ENCODE data around the gene NACC2. TPM values are rescaled to one million over a fixed set of nuclear protein-coding genes. Genes with fewer than 3 reads are reported as not detected.

Gene NACC2
- total RNA-seq, 2 experiments from 2014 or later: 5.6 to 6.4 TPM

DNA sequence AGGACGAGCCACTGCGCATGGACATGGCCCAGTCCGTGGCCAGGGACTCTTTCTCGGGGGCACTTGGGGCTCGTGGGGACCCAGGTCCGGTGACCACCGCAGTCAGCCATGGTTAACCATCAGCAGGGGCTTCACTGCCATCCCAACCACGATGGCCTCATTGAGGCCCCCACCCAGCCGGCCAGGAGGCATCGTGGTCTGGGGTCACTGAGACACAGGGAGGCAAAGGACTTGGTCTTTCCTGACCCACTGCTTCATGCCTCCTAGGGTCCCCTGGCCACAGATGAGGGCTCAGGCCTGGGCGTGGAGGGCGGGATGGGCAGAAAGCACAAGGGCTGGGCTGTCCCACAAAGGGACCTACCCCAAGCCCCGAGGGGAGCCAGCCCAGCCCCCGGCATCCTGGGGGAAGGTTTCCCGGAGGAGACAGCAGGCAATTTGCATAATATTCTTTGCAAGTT, 6.6 kb downstream of the NACC2 start:
- H3K36me3 Mint-ChIP-seq (ENCODE audit: low read depth): no peaks in the 10 kb centered on the region
- CTCF ChIA-PET: interaction anchor here (1.2 to 4.7 kb wide), 3 partner anchors 34 to 120 kb away, joined by 3 to 30 read pairs (median 21); no protein-coding TSS in a partner anchor
- POLR2A ChIA-PET: no interaction called here
- H3K27ac Mint-ChIP-seq: no peak overlapping the region
- H3K4me1 Mint-ChIP-seq (ENCODE audit: low read depth): peaks cover 12% of the 10 kb centered on the region
- no peaks in the 10 kb centered on the region for H3K9me3 Mint-ChIP-seq (ENCODE audit: insufficient read depth)
- H3K27me3 Mint-ChIP-seq (ENCODE audit: low read depth): no peaks in the 10 kb centered on the region
- no peak overlapping the region for H3K4me3 Mint-ChIP-seq
- ATAC-seq: no peak
- no peak for DNase-seq

- POLR2A ChIA-PET: no interaction called here
- Mint-ChIP-seq H3K9me3 (ENCODE audit: insufficient read depth) (no peaks in the 10 kb centered on the region), H3K36me3 (ENCODE audit: low read depth) (no peaks in the 10 kb centered on the region), H3K27me3 (ENCODE audit: low read depth) (no peaks in the 10 kb centered on the region), H3K27ac (no peak overlapping the region), H3K4me3 (no peak overlapping the region), H3K4me1 (ENCODE audit: low read depth) (peaks cover 10% of the 10 kb centered on the region)
- ATAC-seq (no peak), DNase-seq (no peak)
- CTCF ChIA-PET: interaction anchor here (4.7 kb wide), 1 partner anchor 119 kb away, joined by 21 read pairs; no protein-coding TSS in a partner anchor
Observed at GRCh38 chr9:136087741-136088480, 7.2 kb downstream of the NACC2 start.

DNA sequence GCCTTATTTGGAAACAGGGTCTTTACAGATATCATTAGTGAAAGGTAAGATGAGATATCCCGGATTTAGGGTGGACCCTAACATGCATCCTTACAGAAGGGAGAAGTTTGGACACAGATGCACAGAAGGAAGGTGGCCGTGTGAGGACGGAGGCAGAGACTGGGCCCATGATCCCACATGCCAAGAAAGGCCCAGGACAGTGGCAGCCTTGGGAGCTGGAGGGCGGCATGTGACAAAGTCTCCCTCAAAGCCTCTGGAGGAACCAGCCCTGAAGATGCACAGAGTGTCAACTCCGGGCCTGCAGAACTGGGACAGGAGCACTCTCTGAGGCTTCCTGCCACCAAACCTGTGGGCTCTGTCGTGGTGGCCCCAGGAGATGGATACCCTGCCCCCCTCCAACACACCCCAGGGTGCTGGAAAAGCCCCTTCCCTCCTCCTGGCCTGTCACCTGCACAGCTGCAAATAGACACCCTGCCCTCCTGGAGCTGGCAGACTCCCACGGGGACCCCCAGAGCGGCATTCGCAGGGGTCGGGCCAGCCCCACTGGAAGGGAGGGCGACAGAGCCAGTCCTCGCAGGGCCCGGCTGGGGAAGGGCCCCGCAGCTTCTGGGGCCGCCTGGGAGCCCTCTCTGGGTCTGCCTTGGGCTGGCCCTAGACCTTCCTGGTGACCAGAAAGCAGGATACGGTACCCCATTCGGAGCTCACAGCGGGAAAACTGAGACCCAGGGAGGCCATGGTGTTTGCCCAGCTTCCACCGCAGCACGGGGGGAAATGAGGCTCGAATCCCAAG, 7.9 kb downstream of the NACC2 start:
- H3K4me1 Mint-ChIP-seq (ENCODE audit: low read depth): peaks cover 10% of the 10 kb centered on the region

GRCh38 chr9:136086213-136086881, 8.7 kb downstream of the NACC2 start:
- no peak overlapping the region for H3K4me3 Mint-ChIP-seq
- ATAC-seq (no peak), DNase-seq (no peak)
- CTCF ChIA-PET: no interaction called here
- H3K36me3 Mint-ChIP-seq (ENCODE audit: low read depth): no peaks in the 10 kb centered on the region
- H3K9me3 Mint-ChIP-seq (ENCODE audit: insufficient read depth): no peaks in the 10 kb centered on the region
- peaks cover 10% of the 10 kb centered on the region for H3K4me1 Mint-ChIP-seq (ENCODE audit: low read depth)
- H3K27me3 Mint-ChIP-seq (ENCODE audit: low read depth): no peaks in the 10 kb centered on the region
- POLR2A ChIA-PET: no interaction called here
- H3K27ac Mint-ChIP-seq: no peak overlapping the region

More for the DNA sequence above, 7.9 kb downstream of the NACC2 start:
- CTCF ChIA-PET: interaction anchor here (4.7 kb wide), 1 partner anchor 119 kb away, joined by 21 read pairs; no protein-coding TSS in a partner anchor
- no peaks in the 10 kb centered on the region for H3K27me3 Mint-ChIP-seq (ENCODE audit: low read depth)
- ATAC-seq: no peak
- no peaks in the 10 kb centered on the region for H3K36me3 Mint-ChIP-seq (ENCODE audit: low read depth)
- POLR2A ChIA-PET: no interaction called here
- no peaks in the 10 kb centered on the region for H3K9me3 Mint-ChIP-seq (ENCODE audit: insufficient read depth)
- no peak overlapping the region for H3K4me3 Mint-ChIP-seq
- no peak for DNase-seq
- peak overlapping the region; percentile 44 for H3K27ac Mint-ChIP-seq

- no peak for DNase-seq
- Mint-ChIP-seq H3K4me3 (no peak overlapping the region), H3K27me3 (ENCODE audit: low read depth) (no peaks in the 10 kb centered on the region), H3K36me3 (ENCODE audit: low read depth) (no peaks in the 10 kb centered on the region), H3K4me1 (ENCODE audit: low read depth) (peaks cover 10% of the 10 kb centered on the region), H3K9me3 (ENCODE audit: insufficient read depth) (no peaks in the 10 kb centered on the region), H3K27ac (no peak overlapping the region)
- no peak for ATAC-seq
- ChIA-PET POLR2A (no interaction called here), CTCF (no interaction called here)
Observed at GRCh38 chr9:136085815-136086212, 9.3 kb downstream of the NACC2 start.

DNA sequence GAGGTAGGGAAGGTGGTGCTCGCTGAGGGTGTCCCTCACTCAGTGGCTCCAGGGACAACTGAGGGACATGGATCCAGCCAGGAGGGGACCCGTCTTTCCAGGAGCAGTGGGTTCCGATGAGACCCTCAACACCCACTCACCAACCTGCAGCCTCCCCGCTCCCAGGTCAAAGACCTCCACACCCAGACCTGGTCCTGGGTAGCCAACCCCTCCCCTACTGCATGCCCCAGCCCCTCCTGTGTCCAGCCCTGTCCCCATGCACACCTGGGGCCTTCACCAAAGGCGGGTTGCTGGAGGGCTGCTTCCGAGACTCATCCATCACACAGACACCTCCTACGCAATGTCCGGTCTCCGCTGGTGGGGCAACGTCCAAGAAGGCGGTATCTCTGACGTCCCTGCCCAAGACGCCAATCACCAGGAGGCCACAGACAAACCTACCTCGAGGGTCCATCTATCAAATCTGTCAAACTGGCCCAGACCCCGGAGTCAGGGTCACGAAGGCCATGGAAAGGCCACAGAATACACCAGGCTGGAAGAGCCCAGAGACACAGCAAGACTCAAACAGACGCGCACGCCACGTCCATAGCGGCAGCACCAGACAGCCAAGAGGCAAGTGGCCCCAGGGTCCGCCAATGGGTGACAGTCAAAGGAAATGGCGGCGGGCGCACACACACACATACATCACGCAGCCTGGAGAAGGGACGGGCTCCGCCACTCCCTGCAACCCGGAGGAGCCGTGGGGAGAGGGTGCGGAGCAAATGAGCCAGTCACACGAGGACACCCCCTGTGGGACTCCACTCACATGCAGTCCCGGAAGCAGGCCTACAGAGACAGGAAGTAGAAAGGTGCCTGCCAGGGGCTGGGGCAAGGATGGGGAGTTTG, 10.8 kb downstream of the NACC2 start:
- CTCF ChIA-PET: interaction anchor here (0.7 kb wide), 1 partner anchor 104 kb away, joined by 3 read pairs; no protein-coding TSS in a partner anchor
- H3K27ac Mint-ChIP-seq: no peak overlapping the region
- H3K4me3 Mint-ChIP-seq: no peak overlapping the region
- no peaks in the 10 kb centered on the region for H3K27me3 Mint-ChIP-seq (ENCODE audit: low read depth)
- DNase-seq (no peak), ATAC-seq (no peak)
- H3K4me1 Mint-ChIP-seq (ENCODE audit: low read depth): peaks cover 7% of the 10 kb centered on the region
- no peaks in the 10 kb centered on the region for H3K36me3 Mint-ChIP-seq (ENCODE audit: low read depth)
- no peaks in the 10 kb centered on the region for H3K9me3 Mint-ChIP-seq (ENCODE audit: insufficient read depth)
- POLR2A ChIA-PET: no interaction called here

GRCh38 chr9:136083558-136084062, 11.5 kb downstream of the NACC2 start:
- POLR2A ChIA-PET: no interaction called here

DNA sequence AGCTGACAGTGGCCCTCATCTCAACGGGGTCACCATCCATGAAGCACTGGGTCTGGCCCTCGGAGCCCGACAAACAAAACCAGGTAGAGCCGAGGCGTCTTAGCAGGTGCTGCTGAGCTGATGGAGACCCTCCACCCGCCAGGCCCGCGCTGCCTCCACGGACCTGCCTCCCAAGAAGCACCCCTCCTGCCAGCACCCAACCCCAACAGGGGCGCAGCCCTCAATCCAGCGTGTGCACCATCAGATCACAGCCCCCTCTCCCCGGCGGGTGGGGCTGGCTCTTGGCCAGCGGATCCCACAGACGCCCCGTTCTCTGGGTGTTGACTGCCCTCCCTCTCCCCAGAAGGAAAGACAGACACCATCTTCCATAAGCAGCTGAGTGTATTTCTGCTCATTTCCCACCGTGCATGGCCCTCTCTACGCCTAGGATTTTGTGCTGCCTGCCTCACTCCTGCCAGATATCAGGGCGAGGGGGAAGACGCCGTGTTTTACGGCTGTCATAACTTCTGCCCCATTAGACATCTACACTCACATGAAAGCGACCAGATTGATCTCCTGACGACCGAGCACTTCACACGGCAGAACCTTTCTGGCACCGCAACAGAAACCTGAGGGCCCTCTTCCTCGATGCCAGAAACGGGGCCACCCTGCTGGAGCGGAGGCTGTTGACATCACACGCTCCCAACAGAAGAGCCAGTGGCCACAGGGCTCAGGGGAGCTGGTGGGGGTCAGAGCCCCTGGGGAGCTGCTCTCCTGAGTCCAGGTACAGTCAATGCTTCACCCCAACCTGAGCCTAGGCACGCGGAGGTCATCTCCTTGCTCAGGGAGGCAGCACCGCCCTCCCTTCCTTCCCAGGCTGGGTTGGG, 12.4 kb downstream of the NACC2 start:
- no peak for DNase-seq
- CTCF ChIA-PET: no interaction called here
- POLR2A ChIA-PET: no interaction called here
- H3K27me3 Mint-ChIP-seq (ENCODE audit: low read depth): no peaks in the 10 kb centered on the region
- H3K36me3 Mint-ChIP-seq (ENCODE audit: low read depth): no peaks in the 10 kb centered on the region
- H3K27ac Mint-ChIP-seq: no peak overlapping the region
- H3K4me1 Mint-ChIP-seq (ENCODE audit: low read depth): peaks cover 6% of the 10 kb centered on the region
- H3K4me3 Mint-ChIP-seq: no peak overlapping the region
- ATAC-seq: no peak
- H3K9me3 Mint-ChIP-seq (ENCODE audit: insufficient read depth): no peaks in the 10 kb centered on the region

More at GRCh38 chr9:136083558-136084062, 11.5 kb downstream of the NACC2 start:
- Mint-ChIP-seq H3K27ac (no peak overlapping the region), H3K36me3 (ENCODE audit: low read depth) (no peaks in the 10 kb centered on the region), H3K9me3 (ENCODE audit: insufficient read depth) (no peaks in the 10 kb centered on the region), H3K4me1 (ENCODE audit: low read depth) (peaks cover 6% of the 10 kb centered on the region), H3K27me3 (ENCODE audit: low read depth) (no peaks in the 10 kb centered on the region), H3K4me3 (no peak overlapping the region)
- ATAC-seq (no peak), DNase-seq (no peak)
- CTCF ChIA-PET: no interaction called here

GRCh38 chr9:136081826-136082495, 13.1 kb downstream of the NACC2 start:
- Mint-ChIP-seq H3K27me3 (ENCODE audit: low read depth) (no peaks in the 10 kb centered on the region), H3K27ac (no peak overlapping the region), H3K36me3 (ENCODE audit: low read depth) (no peaks in the 10 kb centered on the region), H3K9me3 (ENCODE audit: insufficient read depth) (no peaks in the 10 kb centered on the region), H3K4me3 (no peak overlapping the region), H3K4me1 (ENCODE audit: low read depth) (peaks cover 6% of the 10 kb centered on the region)
- ChIA-PET POLR2A (no interaction called here), CTCF (no interaction called here)
- DNase-seq (no peak), ATAC-seq (no peak)

DNA sequence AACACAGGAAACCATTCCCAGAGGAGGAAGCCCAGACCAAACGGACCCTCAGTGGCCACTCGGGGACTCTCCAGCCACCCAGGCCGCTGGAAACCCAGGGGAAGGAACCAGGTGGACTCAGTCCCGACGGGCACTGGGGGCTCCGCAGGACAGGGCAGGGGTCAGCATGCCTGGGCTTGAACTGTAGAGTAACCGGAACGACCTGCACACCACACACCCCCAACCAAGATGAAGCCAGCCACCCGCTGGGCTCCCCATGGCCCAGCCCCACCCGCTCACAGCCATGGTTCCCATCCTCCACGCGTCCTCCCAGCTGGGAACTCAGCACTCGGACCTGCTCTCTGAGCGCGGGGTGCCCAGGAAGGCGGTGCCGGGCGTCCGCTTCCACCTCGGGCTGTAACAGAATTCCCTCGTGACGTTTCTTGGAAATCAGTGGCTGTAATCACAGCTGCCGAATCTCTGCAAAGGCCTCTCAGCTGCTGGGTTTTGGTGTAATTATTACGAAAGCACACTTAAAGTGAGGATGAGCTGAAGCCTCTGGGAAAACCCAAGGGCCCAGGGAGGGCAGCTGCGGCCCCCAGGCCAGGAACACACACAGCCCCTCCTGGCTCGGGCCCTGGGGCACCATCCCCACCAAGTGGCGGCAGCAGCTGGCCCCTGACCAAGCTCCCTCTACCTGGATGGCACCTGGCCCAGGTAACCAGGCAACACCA, 13.8 kb downstream of the NACC2 start:
- ChIA-PET CTCF (no interaction called here), POLR2A (no interaction called here)
- DNase-seq (no peak), ATAC-seq (no peak)
- Mint-ChIP-seq H3K36me3 (ENCODE audit: low read depth) (no peaks in the 10 kb centered on the region), H3K9me3 (ENCODE audit: insufficient read depth) (no peaks in the 10 kb centered on the region), H3K27ac (no peak overlapping the region), H3K27me3 (ENCODE audit: low read depth) (peaks cover 2% of the 10 kb centered on the region), H3K4me1 (ENCODE audit: low read depth) (peaks cover 9% of the 10 kb centered on the region), H3K4me3 (no peak overlapping the region)

Data from activated CD8-positive, alpha-beta T cell treated with anti-CD3 and anti-CD28 coated beads, Interleukin-2, amount 10 ng/mL, durations not matched to agents 7 days and 5 days (primary cell).